HG03457 (cell line): ENCODE data around the gene CABP7.

ENCODE experiments used
- ATAC-seq: cut with Tn5 transposase; IDR thresholded peaks from one replicate; pipeline ENCODE4 v1.9.1; 2021; ENCODE audit warnings: moderate number of reproducible peaks; ENCODE audit not compliant: unreplicated experiment

CABP7 gene

GRCh38 chr22:29702000-29702930, 17.5 kb upstream of the CABP7 start:
- ATAC-seq: no peak

GRCh38 chr22:29702931-29703501, 16.8 kb upstream of the CABP7 start:
- ATAC-seq: no peak

- no peak for ATAC-seq
Observed at GRCh38 chr22:29703569-29704195, 16.1 kb upstream of the CABP7 start.

GRCh38 chr22:29704528-29705285, 15.1 kb upstream of the CABP7 start:
- no peak for ATAC-seq

GRCh38 chr22:29705651-29706050, 14.2 kb upstream of the CABP7 start:
- no peak for ATAC-seq

- no peak for ATAC-seq
Observed at GRCh38 chr22:29706486-29706885, 13.3 kb upstream of the CABP7 start.

- ATAC-seq: no peak
Observed at GRCh38 chr22:29707010-29707409, 12.8 kb upstream of the CABP7 start.

GRCh38 chr22:29707471-29707870, 12.3 kb upstream of the CABP7 start:
- no peak for ATAC-seq

GRCh38 chr22:29710193-29710592, 9.6 kb upstream of the CABP7 start:
- no peak for ATAC-seq

- ATAC-seq: no peak
Observed at GRCh38 chr22:29710922-29711593, 8.7 kb upstream of the CABP7 start.

- no peak for ATAC-seq
Observed at GRCh38 chr22:29712119-29712518, 7.7 kb upstream of the CABP7 start.

GRCh38 chr22:29713156-29713727, 6.6 kb upstream of the CABP7 start:
- ATAC-seq: no peak

GRCh38 chr22:29715240-29715639, 4.6 kb upstream of the CABP7 start:
- ATAC-seq: no peak

GRCh38 chr22:29715705-29716104, 4.1 kb upstream of the CABP7 start:
- no peak for ATAC-seq

- ATAC-seq: no peak
Observed at GRCh38 chr22:29716814-29717545, 2.8 kb upstream of the CABP7 start.

- no peak for ATAC-seq
Observed at GRCh38 chr22:29717789-29718188, 2.0 kb upstream of the CABP7 start.

GRCh38 chr22:29718949-29719898, 579 bp upstream of the CABP7 start:
- no peak for ATAC-seq

- no peak for ATAC-seq
Observed at GRCh38 chr22:29720811-29721323, 1.1 kb downstream of the CABP7 start.
